Activated naive CD4-positive, alpha-beta T cell treated with anti-CD3 and anti-CD28 coated beads, Interleukin-2, amount 10 ng/mL, durations not matched to agents 7 days and 5 days (primary cell): Measurements from ENCODE around the gene TOX3.

Experiments
- CTCF ChIA-PET: fragments of 350-600 bp; sonication (Branson Sonifier 250); formaldehyde crosslinking; loops from one replicate; lab custom pipeline; 2021; ENCODE audit warnings: antibody characterized with exemption; lab: Charles Lee
- DNase-seq: peaks from one replicate; pipeline ENCODE4 v3.0.0-alpha.2; 2020
- H3K27ac Mint-ChIP-seq: one replicate; pipeline ENCODE4 v1.8.0; 2021; ENCODE audit warnings: mild to moderate bottlenecking, moderate library complexity, mixed read lengths
- H3K27me3 Mint-ChIP-seq: one replicate; pipeline ENCODE4 v1.8.0; 2021; ENCODE audit warnings: mild to moderate bottlenecking, mixed read lengths
- H3K36me3 Mint-ChIP-seq: one replicate; pipeline ENCODE4 v1.8.0; 2021; ENCODE audit warnings: mixed read lengths
- H3K4me1 Mint-ChIP-seq: one replicate; pipeline ENCODE4 v1.8.0; 2021; ENCODE audit warnings: mixed read lengths
- H3K4me3 Mint-ChIP-seq: one replicate; pipeline ENCODE4 v1.8.0; 2021; ENCODE audit warnings: mild to moderate bottlenecking, moderate library complexity, mixed read lengths
- H3K9me3 Mint-ChIP-seq: one replicate; pipeline ENCODE4 v1.8.0; 2021; ENCODE audit warnings: mixed read lengths

Gene TOX3

DNA sequence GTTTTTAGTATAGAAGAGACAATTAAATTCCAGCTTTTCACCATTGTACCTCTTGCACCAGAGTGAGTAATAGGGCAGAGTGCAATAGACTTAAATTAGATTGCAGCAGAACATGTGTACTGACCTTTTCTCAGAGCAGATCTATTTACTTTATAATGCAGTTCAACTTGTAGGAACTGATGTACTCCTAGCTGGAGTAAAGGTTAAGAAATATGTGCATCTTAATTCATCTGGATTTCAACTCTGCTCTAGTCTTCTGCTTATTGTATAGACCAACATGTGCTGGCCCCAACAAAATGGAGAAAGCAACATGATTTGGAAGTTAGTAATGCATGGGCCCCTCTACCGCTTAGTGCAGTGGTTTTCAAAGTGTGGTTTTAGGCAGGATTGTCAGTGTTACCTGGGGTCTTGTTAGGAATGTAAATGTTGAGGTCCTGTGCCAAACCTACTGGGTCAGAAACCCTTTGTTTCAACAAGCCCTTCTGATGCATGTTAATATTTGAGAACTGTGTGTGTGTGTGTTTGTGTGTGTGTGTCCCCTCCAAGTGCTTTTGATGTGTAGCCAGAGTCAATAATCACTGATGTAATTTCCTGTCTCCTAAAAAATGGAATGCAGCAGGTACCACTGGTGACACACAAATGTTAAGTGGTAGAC, 138.6 kb downstream of the TOX3 start:
- H3K4me3 Mint-ChIP-seq, result no peak overlapping the region
- CTCF ChIA-PET, result no interaction called here
- peaks cover 3% of the 10 kb centered on the region for H3K9me3 Mint-ChIP-seq
- no peaks in the 10 kb centered on the region for H3K27me3 Mint-ChIP-seq
- no peak for DNase-seq
- H3K27ac Mint-ChIP-seq, result no peak overlapping the region
- H3K4me1 Mint-ChIP-seq, result no peaks in the 10 kb centered on the region
- no peaks in the 10 kb centered on the region for H3K36me3 Mint-ChIP-seq

DNA sequence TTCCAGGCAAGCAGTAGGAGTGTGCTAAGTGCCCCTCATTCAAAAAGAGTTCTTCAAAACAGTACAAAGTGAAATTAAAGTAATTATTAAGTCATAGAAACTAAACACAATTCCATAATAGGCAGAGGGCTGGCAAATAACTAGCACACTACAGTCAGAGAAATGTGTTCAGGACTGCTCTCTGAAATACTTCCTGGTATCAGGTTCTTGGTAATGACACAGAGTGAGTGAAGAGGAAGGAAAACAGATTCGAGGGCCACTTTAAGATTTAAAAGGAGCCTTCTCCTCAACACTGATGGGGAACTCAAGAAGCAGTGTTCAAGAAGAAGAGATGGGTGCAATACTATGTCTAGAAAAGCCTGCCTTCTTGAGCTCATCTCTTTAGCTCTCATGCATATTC, 139.2 kb downstream of the TOX3 start:
- Mint-ChIP-seq H3K27ac (no peak overlapping the region), H3K27me3 (no peaks in the 10 kb centered on the region), H3K4me3 (no peak overlapping the region), H3K36me3 (no peaks in the 10 kb centered on the region), H3K4me1 (no peaks in the 10 kb centered on the region), H3K9me3 (peaks cover 3% of the 10 kb centered on the region)
- CTCF ChIA-PET, result no interaction called here
- no peak for DNase-seq

DNA sequence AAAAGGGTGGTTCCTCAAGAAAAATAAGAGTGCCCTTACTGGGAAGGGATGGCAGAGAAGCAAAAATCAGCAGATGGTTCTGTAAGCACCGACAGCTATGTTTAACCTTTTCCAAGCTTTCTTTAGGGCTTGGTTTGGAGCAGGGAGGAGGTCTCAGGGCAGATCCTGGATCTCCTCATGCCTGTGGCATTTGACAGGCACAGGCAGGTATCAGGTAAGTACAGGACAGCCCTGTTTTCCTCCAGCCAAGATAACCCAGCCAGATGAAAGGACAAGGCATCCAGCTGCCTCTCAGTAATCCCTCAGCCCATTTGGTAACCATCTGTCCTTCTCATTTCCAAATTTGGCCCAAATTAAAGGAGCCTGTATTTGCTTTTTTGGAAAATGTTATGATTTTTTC, 141.5 kb downstream of the TOX3 start:
- H3K36me3 Mint-ChIP-seq, result no peaks in the 10 kb centered on the region
- CTCF ChIA-PET, result no interaction called here
- no peak for DNase-seq
- no peak overlapping the region for H3K4me3 Mint-ChIP-seq
- H3K4me1 Mint-ChIP-seq, result no peaks in the 10 kb centered on the region
- peaks cover 3% of the 10 kb centered on the region for H3K9me3 Mint-ChIP-seq
- no peak overlapping the region for H3K27ac Mint-ChIP-seq
- no peaks in the 10 kb centered on the region for H3K27me3 Mint-ChIP-seq

DNA sequence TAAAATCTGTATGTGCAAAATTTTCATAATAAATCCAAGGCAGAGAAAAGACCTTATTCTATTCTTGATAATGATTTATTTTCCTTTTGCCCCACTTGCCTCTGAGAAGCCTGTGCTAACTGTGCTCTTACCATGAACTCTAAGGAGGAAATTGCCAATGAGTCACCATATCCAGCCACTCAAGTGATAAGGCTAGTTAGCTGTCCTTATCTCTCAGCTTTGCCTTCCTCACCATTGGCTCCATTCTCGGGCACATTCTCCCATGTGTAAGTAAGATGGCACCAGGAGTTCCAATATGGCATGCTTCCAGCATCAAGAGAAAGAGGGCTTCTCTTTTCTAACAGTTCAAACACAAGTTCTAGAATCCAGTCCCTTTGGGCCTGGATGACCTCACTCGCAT, 142.4 kb downstream of the TOX3 start:
- no peaks in the 10 kb centered on the region for H3K27me3 Mint-ChIP-seq
- H3K9me3 Mint-ChIP-seq, result peaks cover 3% of the 10 kb centered on the region
- no peaks in the 10 kb centered on the region for H3K4me1 Mint-ChIP-seq
- no peaks in the 10 kb centered on the region for H3K36me3 Mint-ChIP-seq
- H3K27ac Mint-ChIP-seq, result no peak overlapping the region
- CTCF ChIA-PET, result no interaction called here
- H3K4me3 Mint-ChIP-seq, result no peak overlapping the region
- DNase-seq, result no peak

DNA sequence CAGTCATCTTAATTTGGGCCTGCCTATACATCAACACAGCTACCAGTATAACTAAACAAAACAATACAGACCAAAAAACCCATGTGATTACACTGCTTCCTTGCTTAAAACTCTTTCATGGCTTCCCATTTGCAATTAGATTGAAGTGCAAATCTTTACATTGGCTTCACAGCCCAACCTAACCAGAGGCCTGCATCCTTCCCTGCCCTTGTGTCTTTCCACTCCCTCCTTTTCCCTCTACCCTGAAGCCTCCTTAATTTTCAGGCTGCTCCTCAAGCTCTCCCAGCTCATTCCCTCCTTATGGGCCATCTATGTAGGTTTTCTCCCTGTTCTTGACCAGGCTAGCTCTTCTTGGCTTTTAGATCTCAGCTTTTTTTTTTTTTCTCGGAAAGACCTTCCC, 147.8 kb downstream of the TOX3 start:
- Mint-ChIP-seq H3K27me3 (no peaks in the 10 kb centered on the region), H3K36me3 (no peaks in the 10 kb centered on the region), H3K4me1 (no peaks in the 10 kb centered on the region), H3K4me3 (no peak overlapping the region), H3K9me3 (peaks cover 13% of the 10 kb centered on the region), H3K27ac (no peak overlapping the region)
- CTCF ChIA-PET, result no interaction called here
- DNase-seq, result no peak

DNA sequence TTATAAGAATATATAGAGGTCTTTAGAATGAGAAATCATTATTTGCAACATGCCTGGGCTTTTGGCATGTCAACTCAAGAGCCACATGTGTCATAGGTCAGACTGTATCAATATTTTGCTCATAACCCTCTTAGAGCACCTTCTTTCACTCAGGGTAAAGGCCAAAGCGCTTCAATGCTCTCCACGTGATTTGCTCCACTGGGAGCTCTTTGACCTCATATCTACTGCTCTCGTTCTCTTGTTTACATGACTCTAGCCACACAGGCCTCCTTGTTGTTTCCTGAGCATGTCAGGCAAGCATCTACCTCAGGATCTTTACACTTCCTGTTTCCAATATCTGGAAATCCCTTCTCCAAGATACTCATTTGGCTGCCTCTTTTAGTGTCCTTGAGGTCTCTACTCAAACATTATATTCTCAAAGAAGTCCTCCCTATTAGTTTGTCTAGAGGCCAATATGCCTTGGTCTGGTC, 148.4 kb downstream of the TOX3 start:
- DNase-seq, result no peak

DNA sequence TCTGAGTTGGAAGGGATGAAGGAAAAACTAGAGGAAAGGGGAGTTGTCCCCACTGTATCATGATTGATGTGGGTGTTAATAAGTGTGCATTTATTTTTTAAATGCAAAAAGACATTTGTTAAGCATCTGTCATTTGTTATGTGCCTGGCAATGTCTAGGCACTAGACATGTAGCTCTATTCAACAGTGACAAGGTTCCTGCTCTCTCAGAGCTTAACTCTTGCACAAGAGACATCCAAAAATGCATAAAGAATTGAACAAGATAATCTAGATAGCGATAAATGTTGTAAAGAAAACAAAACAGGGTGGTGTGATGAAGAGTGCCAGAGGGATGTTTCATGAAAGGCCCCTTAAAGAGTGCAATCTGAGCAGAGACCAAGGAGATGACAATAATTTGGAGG, 148.9 kb downstream of the TOX3 start:
- no peaks in the 10 kb centered on the region for H3K36me3 Mint-ChIP-seq

More for the DNA sequence above, 148.4 kb downstream of the TOX3 start:
- H3K9me3 Mint-ChIP-seq, result peaks cover 12% of the 10 kb centered on the region
- H3K36me3 Mint-ChIP-seq, result no peaks in the 10 kb centered on the region
- no peak overlapping the region for H3K27ac Mint-ChIP-seq
- no peaks in the 10 kb centered on the region for H3K4me1 Mint-ChIP-seq
- H3K4me3 Mint-ChIP-seq, result no peak overlapping the region
- no peaks in the 10 kb centered on the region for H3K27me3 Mint-ChIP-seq
- CTCF ChIA-PET, result no interaction called here

DNA sequence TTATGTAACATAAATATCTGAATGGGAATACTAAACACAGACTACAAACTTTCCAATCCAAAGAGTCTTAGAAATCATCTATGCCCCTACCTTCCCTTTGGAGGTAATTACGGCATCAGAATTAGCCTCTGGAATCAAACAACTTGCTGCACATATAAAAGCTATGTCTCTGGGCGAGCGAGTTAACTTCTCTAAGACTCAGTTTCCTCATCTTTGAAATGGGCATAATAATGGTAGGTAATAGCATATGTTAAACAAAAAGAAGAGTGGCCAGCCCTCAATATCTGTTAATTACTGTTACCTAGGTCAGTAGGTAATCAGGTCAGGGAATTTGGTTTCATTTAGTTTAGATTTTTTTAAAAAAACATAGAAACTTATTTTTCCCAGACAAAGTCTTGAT, 153.5 kb downstream of the TOX3 start:
- H3K4me1 Mint-ChIP-seq, result no peaks in the 10 kb centered on the region
- H3K9me3 Mint-ChIP-seq, result peaks cover 15% of the 10 kb centered on the region
- H3K36me3 Mint-ChIP-seq, result no peaks in the 10 kb centered on the region
- no peak overlapping the region for H3K27ac Mint-ChIP-seq
- DNase-seq, result no peak
- no peak overlapping the region for H3K4me3 Mint-ChIP-seq
- CTCF ChIA-PET, result no interaction called here
- H3K27me3 Mint-ChIP-seq, result no peaks in the 10 kb centered on the region

More for the DNA sequence above, 148.9 kb downstream of the TOX3 start:
- CTCF ChIA-PET, result no interaction called here
- no peak for DNase-seq
- H3K27me3 Mint-ChIP-seq, result no peaks in the 10 kb centered on the region
- H3K9me3 Mint-ChIP-seq, result peaks cover 12% of the 10 kb centered on the region
- no peak overlapping the region for H3K4me3 Mint-ChIP-seq
- H3K27ac Mint-ChIP-seq, result no peak overlapping the region
- no peaks in the 10 kb centered on the region for H3K4me1 Mint-ChIP-seq

DNA sequence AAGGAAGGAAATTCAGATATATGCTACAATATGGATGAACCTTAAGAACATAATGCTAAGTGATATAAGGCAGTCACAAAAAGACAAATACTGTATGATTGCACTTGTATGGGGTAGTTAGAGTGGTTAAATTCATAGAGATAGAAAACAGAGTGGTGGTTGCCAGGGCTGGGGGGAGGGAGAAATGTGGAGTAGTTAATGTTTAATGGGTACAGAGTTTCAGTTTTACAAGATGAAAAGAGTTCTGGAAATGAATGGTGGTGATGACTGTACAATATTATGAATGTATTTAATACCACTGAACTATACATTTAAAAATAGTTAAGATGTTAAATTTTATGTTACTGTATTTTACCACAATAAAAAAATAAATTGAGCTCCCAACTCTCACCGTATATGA, 157.9 kb downstream of the TOX3 start:
- DNase-seq, result no peak
- Mint-ChIP-seq H3K4me3 (no peak overlapping the region), H3K4me1 (no peaks in the 10 kb centered on the region), H3K27ac (no peak overlapping the region), H3K27me3 (no peaks in the 10 kb centered on the region), H3K9me3 (peaks cover 7% of the 10 kb centered on the region), H3K36me3 (no peaks in the 10 kb centered on the region)
- CTCF ChIA-PET, result no interaction called here
